MM.1S (cell line): ENCODE data around the gene RMI2.

Experiments used
- CTCF ChIP-seq: fragments of 300-600 bp; sonication (generic); IDR thresholded peaks from 2 replicates; pipeline ENCODE4 v1.5.1; 2016; ENCODE audit warnings: antibody characterized with exemption, low read length, mixed read lengths
- EZH2 ChIP-seq: fragments of 300-600 bp; sonication (generic); optimal IDR thresholded peaks from 2 replicates; pipeline ENCODE3; 2017; ENCODE audit warnings: low read depth, mild to moderate bottlenecking, antibody characterized with exemption, low read length, mixed read lengths
- EZH2phosphoT487 ChIP-seq: fragments of 300-600 bp; sonication (generic); IDR thresholded peaks from 2 replicates; pipeline ENCODE4 v1.6.1; 2018; ENCODE audit warnings: antibody characterized with exemption, low read length

DNA sequence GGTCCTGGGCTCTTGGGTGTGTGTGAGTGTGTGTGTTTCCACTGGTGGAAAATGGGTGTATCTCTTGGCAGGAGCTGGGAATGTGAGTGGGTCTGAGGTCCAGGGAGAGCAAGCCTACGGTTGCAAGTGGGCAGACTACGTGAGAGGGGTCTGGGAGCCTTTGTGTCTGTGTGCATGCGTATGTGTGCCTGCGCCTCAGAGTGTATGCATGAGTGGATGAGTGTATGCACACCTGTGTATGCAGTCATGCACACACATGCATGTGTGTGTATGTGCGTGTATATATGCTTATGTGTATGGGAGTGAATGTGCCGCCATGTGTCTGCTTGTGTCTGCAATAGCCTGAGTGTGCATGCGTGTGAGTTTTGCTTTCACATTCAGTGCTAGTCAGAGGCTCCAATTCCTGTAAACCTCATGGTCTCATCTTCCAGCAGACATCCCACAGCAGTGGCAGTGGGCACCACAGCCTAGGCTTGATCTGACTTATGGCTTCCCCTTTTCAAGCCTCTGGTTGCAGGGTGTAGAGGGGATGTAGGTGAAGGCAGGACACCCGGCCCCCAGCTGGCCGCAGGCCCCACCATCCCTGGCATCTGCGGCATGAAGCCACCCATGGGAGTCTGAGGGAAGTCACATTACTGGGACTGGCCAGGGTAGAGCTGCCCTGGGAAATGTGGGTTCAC, 19.7 kb upstream of the RMI2 start:
- TF ChIP-seq CTCF = no peak
- no peak for TF ChIP-seq EZH2
- no peak for TF ChIP-seq EZH2phosphoT487
